GM19240 (cell line): ENCODE measurements around the gene MED7.

ENCODE experiments used
- DNase-seq: peaks from one replicate; pipeline ENCODE4 v3.0.0; 2011; ENCODE audit warnings: low spot score; ENCODE audit not compliant: insufficient read length

Gene MED7

GRCh38 chr5:157164521-157164920, 21.9 kb upstream of the MED7 start:
- DNase-seq, result no peak

- DNase-seq, result no peak
These were observed 20.4 kb upstream of the MED7 start for GRCh38 chr5:157162919-157163510.

GRCh38 chr5:157161996-157162395, 19.3 kb upstream of the MED7 start:
- DNase-seq, result no peak

- no peak for DNase-seq
These were observed 17.3 kb upstream of the MED7 start for GRCh38 chr5:157160001-157160400.

DNA sequence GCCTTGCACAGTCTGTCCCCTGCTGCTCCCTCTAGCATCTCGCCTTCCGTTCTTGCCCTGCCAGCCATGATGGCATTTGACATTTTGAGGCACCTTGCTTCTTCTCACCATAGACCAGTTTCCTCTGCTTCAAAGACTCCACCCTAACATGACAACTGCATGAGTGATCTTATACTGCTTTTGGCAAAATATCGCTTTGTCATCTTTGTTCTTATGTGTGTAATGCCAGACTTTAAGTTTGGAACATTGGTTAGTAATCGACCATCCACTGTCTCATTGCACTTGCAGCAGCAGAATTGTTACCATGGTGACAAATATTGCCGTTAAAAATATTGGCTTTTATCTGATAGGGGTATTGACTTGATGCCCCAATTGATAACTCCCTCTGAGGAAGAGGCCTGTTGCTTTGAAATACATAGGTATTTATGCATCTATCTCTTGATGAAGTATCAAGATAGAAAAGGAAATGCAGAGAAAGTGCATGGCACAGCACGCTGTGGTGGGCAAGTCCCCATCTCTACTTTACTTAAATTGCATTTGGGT, 16.6 kb upstream of the MED7 start:
- DNase-seq, result no peak

GRCh38 chr5:157157293-157157891, 14.7 kb upstream of the MED7 start:
- DNase-seq, result no peak

DNA sequence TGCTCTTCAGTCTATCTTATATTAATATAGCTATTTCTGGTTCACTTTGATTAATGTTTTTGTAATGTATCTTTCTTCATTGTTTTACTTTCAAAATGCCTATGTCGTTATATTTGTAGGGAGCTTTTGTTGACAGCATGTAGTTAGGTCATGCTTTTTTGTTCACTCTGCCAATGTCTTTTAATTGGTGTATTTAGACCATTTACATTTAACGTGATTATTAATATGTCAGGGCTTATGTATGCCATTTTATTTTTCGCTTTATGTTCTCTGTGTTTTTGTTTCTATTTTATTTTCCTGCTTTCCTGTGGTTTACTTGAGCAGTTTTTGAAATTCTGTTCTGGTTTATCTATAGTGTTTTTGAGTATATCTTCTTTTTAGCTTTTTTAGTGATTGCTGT, 12.6 kb upstream of the MED7 start:
- no peak for DNase-seq

DNA sequence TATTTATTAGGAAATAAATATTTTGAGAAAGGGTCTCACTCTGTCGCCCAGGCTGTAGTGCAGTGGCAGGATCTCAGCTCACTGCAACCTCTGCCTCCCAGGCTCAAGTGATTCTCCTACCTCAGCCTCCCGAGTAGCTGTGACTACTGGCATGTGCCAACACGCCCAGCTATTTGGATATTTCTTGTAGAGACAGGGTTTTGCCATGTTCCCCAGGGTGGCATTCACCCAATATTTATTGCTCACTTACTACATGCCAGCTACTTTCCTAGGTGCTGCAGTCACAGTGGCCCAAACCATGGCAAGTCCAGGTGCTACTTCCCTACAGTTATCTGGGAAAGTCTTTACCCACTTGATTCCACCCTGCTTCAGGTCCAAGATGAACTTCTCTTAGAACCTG, 8.3 kb upstream of the MED7 start:
- DNase-seq, result no peak

GRCh38 chr5:157148734-157149615, 6.3 kb upstream of the MED7 start:
- no peak for DNase-seq

GRCh38 chr5:157143127-157143971, 684 bp upstream of the MED7 start:
- DNase-seq, result no peak

DNA sequence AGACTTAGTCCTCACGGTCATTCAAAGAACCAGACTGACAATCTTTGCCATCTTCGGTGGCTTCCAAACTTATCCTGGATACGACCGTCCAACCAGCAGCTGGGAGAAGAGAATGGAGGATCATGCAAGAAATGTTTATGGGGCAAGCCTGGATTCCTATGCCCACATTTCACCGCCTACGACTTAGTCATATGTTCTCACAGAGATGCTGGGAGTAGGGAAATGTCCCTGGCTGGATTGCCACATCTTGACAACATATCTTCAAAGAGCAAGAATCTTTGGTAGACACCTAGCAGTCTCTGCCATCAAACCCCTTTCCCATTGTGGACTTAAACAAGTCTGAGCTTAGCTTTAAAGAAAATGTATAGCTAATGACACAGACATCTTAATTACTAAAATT, 5.0 kb downstream of the MED7 start:
- no peak for DNase-seq

- DNase-seq, result no peak
These were observed 10.4 kb downstream of the MED7 start for GRCh38 chr5:157132281-157132612.

DNA sequence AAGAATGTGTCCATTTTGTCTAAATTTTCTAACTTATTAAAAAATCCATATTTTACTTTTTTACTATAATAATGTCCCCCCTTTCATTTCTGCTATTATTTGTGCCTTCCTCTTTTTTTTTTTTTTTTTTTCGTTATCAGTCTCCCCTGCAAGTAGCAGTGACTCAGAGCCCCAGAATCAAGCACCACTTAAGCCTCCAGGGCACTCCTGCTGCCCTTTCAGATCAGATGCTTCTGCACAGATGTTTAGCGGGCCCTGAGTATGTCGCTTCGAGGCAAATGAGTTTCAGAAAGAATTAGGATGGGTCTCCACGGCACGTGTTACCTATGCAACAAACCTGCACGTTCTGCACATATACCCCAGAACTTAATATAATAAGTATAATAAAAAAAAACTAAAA, 11.7 kb downstream of the MED7 start:
- DNase-seq, result no peak

DNA sequence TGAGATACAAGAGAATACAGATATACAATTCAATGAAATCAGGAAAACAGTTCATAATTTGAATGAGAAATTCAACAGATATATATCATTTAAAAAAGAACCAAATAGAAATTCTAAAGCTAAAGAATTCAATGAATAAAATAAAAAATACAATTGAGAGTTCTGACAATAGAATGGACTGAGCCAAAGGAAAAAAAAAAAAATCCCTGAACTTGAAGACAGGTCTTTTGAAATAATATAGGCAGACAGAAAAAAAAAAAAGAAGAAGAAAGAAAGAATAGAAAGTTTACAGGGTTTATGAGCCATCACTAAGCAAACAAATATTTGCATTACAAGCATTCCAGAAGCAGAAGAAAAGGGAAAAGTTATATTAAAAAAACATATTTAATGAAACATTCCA, 21.0 kb downstream of the MED7 start:
- DNase-seq, result no peak

GRCh38 chr5:157120102-157120501, 22.6 kb downstream of the MED7 start:
- DNase-seq, result no peak

DNA sequence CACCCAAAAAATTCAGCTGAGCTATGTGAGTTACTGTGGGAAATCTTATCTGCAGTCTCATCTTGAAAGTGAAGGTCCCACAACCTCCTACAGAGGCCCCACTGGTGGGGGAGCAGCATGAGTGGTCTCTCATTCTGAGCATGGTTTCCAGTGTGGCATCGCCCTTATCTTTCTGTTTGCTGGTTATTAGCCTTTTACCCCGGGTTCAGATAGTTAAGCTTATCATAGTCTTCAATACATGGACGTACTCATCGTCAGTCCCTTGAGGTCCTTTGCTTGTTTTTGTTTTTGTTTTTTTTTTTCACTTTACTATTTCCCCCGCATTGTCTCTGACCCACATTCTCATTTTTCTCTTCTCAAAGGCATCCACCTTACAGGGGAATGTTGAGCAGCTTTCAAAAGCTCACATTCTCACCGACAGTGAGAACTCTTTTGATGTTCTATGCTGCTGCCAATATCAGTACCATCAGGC, 26.1 kb downstream of the MED7 start:
- DNase-seq, result peak; percentile 28

DNA sequence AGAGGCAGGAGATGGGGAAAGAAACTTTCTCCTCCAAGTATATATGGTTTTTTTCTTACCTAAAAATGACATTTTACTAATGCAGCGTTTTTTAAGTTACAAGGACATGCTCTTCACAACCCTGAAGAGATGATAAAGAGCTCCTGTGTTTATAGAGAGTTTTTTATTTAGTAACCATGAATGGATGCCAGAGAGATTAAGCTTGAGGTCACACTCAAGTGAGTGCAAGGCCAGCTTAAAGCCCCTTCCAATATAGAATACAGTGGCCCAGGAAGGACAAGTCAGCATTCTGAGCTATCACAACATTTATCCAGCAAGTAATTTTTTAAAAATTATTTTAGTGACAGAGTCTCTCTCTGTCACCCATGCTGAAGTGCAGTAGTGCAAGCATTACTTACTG, 27.2 kb downstream of the MED7 start:
- DNase-seq, result no peak

- no peak for DNase-seq
These were observed 27.7 kb downstream of the MED7 start for GRCh38 chr5:157115012-157115411.

- no peak for DNase-seq
These were observed 29.7 kb downstream of the MED7 start for GRCh38 chr5:157113002-157113401.

GRCh38 chr5:157109744-157110143, 32.9 kb downstream of the MED7 start:
- no peak for DNase-seq

GRCh38 chr5:157108976-157109375, 33.7 kb downstream of the MED7 start, which contains the start of gene HAVCR2:
Gene HAVCR2, minus strand, starts transcription at chr5:157109044. Its CDS starts 61 bp downstream, at chr5:157108983.
- DNase-seq, result no peak
